ENCODE results near the gene CHN2.

DNA sequence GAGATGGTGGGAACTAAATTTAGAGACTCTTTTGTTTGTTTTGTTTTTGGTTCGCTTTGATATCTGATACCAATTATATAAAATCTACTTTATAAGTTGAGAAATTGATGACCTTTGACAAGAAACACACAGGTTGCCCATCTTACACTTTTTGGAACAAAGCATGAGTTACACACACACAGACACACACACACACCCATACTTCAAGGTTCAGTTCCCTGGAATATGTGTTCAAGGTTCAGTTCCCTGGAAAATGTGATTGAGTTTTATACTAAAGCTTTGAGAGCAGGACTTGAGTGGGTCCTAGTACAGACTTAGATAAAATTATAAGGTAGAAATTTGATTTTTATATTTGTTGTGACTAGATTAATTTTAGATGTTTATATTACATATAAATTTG is 234.8 kb downstream of the CHN2 start:
- TF ChIP-seq, protein P1, sequence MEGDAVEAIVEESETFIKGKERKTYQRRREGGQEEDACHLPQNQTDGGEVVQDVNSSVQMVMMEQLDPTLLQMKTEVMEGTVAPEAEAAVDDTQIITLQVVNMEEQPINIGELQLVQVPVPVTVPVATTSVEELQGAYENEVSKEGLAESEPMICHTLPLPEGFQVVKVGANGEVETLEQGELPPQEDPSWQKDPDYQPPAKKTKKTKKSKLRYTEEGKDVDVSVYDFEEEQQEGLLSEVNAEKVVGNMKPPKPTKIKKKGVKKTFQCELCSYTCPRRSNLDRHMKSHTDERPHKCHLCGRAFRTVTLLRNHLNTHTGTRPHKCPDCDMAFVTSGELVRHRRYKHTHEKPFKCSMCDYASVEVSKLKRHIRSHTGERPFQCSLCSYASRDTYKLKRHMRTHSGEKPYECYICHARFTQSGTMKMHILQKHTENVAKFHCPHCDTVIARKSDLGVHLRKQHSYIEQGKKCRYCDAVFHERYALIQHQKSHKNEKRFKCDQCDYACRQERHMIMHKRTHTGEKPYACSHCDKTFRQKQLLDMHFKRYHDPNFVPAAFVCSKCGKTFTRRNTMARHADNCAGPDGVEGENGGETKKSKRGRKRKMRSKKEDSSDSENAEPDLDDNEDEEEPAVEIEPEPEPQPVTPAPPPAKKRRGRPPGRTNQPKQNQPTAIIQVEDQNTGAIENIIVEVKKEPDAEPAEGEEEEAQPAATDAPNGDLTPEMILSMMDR (conservative IDR thresholded peaks at IDR 0.05; ENCODE audit: low read depth, low read length), result no peak
- TF ChIP-seq EZH2phosphoT487 (IDR thresholded peaks at IDR 0.05; ENCODE audit: borderline replicate concordance, low read length), result no peak
